Fibroblast of lung (primary cell): ENCODE measurements around the gene JUND. TPM values are rescaled to one million over a fixed set of nuclear protein-coding genes. Genes with fewer than 3 reads are reported as not detected.

ENCODE experiments used
- DNase-seq, 2 donors: peaks; one replicate each; pipeline versions ENCODE4 v3.0.0 to v3.0.0-alpha.2; 2010; ENCODE audit warnings: low read depth in 2 of 2
- H2AFZ ChIP-seq: 2 replicates; pipeline ENCODE4 v1.5.1; 2012; ENCODE audit warnings: low read length, control low read depth, inconsistent platforms
- H3K27ac ChIP-seq: 2 replicates; pipeline ENCODE4 v1.5.1; 2011; ENCODE audit warnings: low read length, control low read depth; ENCODE audit not compliant: insufficient read depth
- H3K27me3 ChIP-seq: 2 replicates; pipeline ENCODE4 v1.5.1; 2011; ENCODE audit warnings: mild to moderate bottlenecking, low read length; ENCODE audit not compliant: control insufficient read depth, insufficient read depth
- H3K36me3 ChIP-seq: 2 replicates; pipeline ENCODE4 v1.5.1; 2011; ENCODE audit warnings: low read length; ENCODE audit not compliant: control insufficient read depth, insufficient read depth
- H3K4me1 ChIP-seq: 2 replicates; pipeline ENCODE4 v1.5.1; 2011; ENCODE audit warnings: low read length; ENCODE audit not compliant: control insufficient read depth, insufficient read depth; ENCODE audit errors: extremely low read depth
- H3K4me2 ChIP-seq: 2 replicates; pipeline ENCODE4 v1.5.1; 2011; ENCODE audit warnings: low read length, control low read depth; ENCODE audit not compliant: insufficient read depth; ENCODE audit errors: extremely low read depth
- H3K4me3 ChIP-seq, 4 experiments: fragments of 200-600 bp in 1 of 4; sonication (generic) in 1 of 4; replicated peaks in 1 of 4; 2 replicates each; pipeline ENCODE4 v1.5.1; 2011 to 2016; ENCODE audit warnings: low read length in 4 of 4, low read depth in 3 of 4, mild to moderate bottlenecking in 3 of 4, control low read depth in 2 of 4, inconsistent platforms in 1 of 4, mixed read lengths in 1 of 4; ENCODE audit not compliant: insufficient read depth in 1 of 4; ENCODE audit errors: control extremely low read depth in 1 of 4
- H3K79me2 ChIP-seq: 2 replicates; pipeline ENCODE4 v1.5.1; 2012; ENCODE audit warnings: mild to moderate bottlenecking, low read length, inconsistent platforms; ENCODE audit not compliant: control insufficient read depth, insufficient read depth
- H3K9ac ChIP-seq: 2 replicates; pipeline ENCODE4 v1.5.1; 2011; ENCODE audit warnings: mild to moderate bottlenecking, low read length, control low read depth; ENCODE audit not compliant: insufficient read depth
- H3K9me3 ChIP-seq: 2 replicates; pipeline ENCODE4 v1.5.1; 2012; ENCODE audit warnings: low read depth, low read length; ENCODE audit not compliant: control insufficient read depth, insufficient read depth
- H4K20me1 ChIP-seq: 2 replicates; pipeline ENCODE4 v1.5.1; 2011; ENCODE audit warnings: low read length; ENCODE audit not compliant: control insufficient read depth, insufficient read depth; ENCODE audit errors: extremely low read depth
- CTCF ChIP-seq, 2 donors: IDR thresholded peaks in 1 of 2; conservative IDR thresholded peaks in 1 of 2; 1 replicate in 1 of 2; 2 replicates in 1 of 2; pipeline ENCODE4 v1.5.1; 2011 to 2012; ENCODE audit warnings: low read length in 2 of 2, control low read depth in 1 of 2, inconsistent platforms in 1 of 2, low read depth in 1 of 2, mild to moderate bottlenecking in 1 of 2
- EZH2 ChIP-seq: IDR thresholded peaks from 2 replicates; pipeline ENCODE4 v1.5.1; 2012; ENCODE audit warnings: low read length, control low read depth, mild to moderate bottlenecking; ENCODE audit errors: missing control alignments
- polyA plus RNA-seq, 2 donors: library from polyadenylated mRNA; depleted of rRNA in 1 of 2; stranded (reverse) in 1 of 2; unstranded in 1 of 2; fragments of >200 nt; gene quantifications; 2 replicates each; pipeline ENCODE4 v1.2.1, GENCODE V29; 2011 to 2012; ENCODE audit warnings: missing spikeins in 1 of 2
- total RNA-seq: library from RNA; depleted of rRNA; stranded (reverse); fragments of >200 nt; gene quantifications from 2 replicates; pipeline ENCODE4 v1.2.1, GENCODE V29; 2014

The JUND gene
- total and polyA plus RNA-seq, 2 donors (not counting 1 experiment from before 2014, with no cell fraction given) = 65.8 to 166 TPM

- Histone ChIP-seq H3K4me3 (peak overlapping the region; percentile 85 to 95 (median 92)), H3K79me2 (peaks cover 44% of the 10 kb centered on the region)
- TF ChIP-seq CTCF (conservative IDR thresholded peaks at IDR 0.05 in 1 of 2, IDR thresholded peaks at IDR 0.05 in 1 of 2; ENCODE audit: low read depth in 1 of 2, low read length in 2 of 2) = no peak
- TF ChIP-seq EZH2 = no peak
Observed at GRCh38 chr19:18280247-18281081, 958 bp downstream of the JUND start.

GRCh38 chr19:18279516-18280246, 1.7 kb downstream of the JUND start:
- Histone ChIP-seq H3K9me3 (no peaks in the 10 kb centered on the region), H3K4me2 (peak overlapping the region; percentile 97), H3K27me3 (no peaks in the 10 kb centered on the region), H3K4me3 (peak overlapping the region; percentile 85 to 95 (median 92)), H3K79me2 (peaks cover 44% of the 10 kb centered on the region), H3K27ac (peak overlapping the region; percentile 97), H3K4me1 (peaks cover 30% of the 10 kb centered on the region), H3K9ac (peak overlapping the region; percentile 99), H2AFZ (no peak overlapping the region), H4K20me1 (no peaks in the 10 kb centered on the region), H3K36me3 (peaks cover 11% of the 10 kb centered on the region)
- DNase-seq = peak; percentile 91 to 96
- TF ChIP-seq CTCF (conservative IDR thresholded peaks at IDR 0.05 in 1 of 2, IDR thresholded peaks at IDR 0.05 in 1 of 2; ENCODE audit: low read depth in 1 of 2, low read length in 2 of 2) (peak; percentile 71 to 90), EZH2 (no peak)

More at GRCh38 chr19:18280247-18281081, 958 bp downstream of the JUND start:
- H3K9ac ChIP-seq = peak overlapping the region; percentile 99
- H3K9me3 ChIP-seq = no peaks in the 10 kb centered on the region
- no peaks in the 10 kb centered on the region for H3K27me3 ChIP-seq
- H3K27ac ChIP-seq = peak overlapping the region; percentile 97
- no peaks in the 10 kb centered on the region for H4K20me1 ChIP-seq
- peak overlapping the region; percentile 29 for H3K4me2 ChIP-seq
- H2AFZ ChIP-seq = no peak overlapping the region
- H3K4me1 ChIP-seq = peaks cover 24% of the 10 kb centered on the region
- DNase-seq = peak; percentile 69 to 82
- H3K36me3 ChIP-seq = peaks cover 11% of the 10 kb centered on the region

- peaks cover 33% of the 10 kb centered on the region for H3K4me1 ChIP-seq
- peaks cover 47% of the 10 kb centered on the region for H3K79me2 ChIP-seq
- no peaks in the 10 kb centered on the region for H4K20me1 ChIP-seq
- no peak for TF ChIP-seq EZH2
- TF ChIP-seq CTCF (conservative IDR thresholded peaks at IDR 0.05 in 1 of 2, IDR thresholded peaks at IDR 0.05 in 1 of 2; ENCODE audit: low read depth in 1 of 2, low read length in 2 of 2) = no peak
- DNase-seq = peak in 1 of 2 donors; percentile 7
- peak overlapping the region; percentile 97 for H3K4me2 ChIP-seq
- peak overlapping the region; percentile 97 for H3K27ac ChIP-seq
- H3K36me3 ChIP-seq = peaks cover 11% of the 10 kb centered on the region
- H2AFZ ChIP-seq = no peak overlapping the region
- peak overlapping the region; percentile 85 to 95 (median 92) for H3K4me3 ChIP-seq
- no peaks in the 10 kb centered on the region for H3K27me3 ChIP-seq
- H3K9ac ChIP-seq = peak overlapping the region; percentile 99
- H3K9me3 ChIP-seq = no peaks in the 10 kb centered on the region
Observed at GRCh38 chr19:18279266-18279515, 2.2 kb downstream of the JUND start.
